ENCODE measurements around the gene SMIM45.
A peak's percentile ranks its signal among the peaks of the same experiment; 100 is the strongest.
"Not testable (repeated sequence)": the region's sequence is repeated elsewhere in the genome, so short reads cannot be mapped to it uniquely, and the experiment has no call there.

SMIM45 gene

DNA sequence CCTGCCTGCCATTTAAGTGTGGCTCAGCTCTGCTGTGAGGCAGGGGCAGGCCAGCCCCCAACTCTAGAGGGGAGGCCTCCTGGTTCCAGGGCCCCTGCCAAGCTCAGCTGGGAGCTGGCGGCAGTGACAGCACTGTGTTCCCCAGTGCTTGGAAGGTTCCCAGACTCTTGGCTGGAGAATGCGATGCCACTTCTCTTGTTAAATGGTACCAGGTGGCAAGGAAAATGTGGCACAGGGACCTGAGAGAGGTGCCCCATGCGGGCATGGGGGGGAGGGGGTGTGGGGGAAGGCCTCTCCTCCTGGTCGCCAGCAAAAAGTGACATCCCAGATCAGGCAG, 17.0 kb upstream of the SMIM45 start:
- DNase-seq: no peak

- no peak for DNase-seq
These were observed 16.4 kb upstream of the SMIM45 start for GRCh38 chr22:41935509-41935908.

DNA sequence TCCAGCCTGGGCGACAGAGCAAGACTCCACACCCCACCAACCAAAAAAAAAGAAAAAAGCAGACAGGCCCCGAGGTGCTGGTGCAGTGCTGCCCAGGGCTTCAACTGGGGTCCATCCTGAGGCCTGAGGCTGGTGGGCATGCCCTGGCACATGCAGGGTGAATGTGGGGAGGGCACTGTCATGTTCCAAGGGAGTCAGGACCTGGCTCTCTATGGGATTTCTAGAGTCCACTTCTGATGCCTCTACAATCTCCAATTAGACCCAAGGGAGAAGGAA, 15.1 kb upstream of the SMIM45 start:
- DNase-seq: no peak

DNA sequence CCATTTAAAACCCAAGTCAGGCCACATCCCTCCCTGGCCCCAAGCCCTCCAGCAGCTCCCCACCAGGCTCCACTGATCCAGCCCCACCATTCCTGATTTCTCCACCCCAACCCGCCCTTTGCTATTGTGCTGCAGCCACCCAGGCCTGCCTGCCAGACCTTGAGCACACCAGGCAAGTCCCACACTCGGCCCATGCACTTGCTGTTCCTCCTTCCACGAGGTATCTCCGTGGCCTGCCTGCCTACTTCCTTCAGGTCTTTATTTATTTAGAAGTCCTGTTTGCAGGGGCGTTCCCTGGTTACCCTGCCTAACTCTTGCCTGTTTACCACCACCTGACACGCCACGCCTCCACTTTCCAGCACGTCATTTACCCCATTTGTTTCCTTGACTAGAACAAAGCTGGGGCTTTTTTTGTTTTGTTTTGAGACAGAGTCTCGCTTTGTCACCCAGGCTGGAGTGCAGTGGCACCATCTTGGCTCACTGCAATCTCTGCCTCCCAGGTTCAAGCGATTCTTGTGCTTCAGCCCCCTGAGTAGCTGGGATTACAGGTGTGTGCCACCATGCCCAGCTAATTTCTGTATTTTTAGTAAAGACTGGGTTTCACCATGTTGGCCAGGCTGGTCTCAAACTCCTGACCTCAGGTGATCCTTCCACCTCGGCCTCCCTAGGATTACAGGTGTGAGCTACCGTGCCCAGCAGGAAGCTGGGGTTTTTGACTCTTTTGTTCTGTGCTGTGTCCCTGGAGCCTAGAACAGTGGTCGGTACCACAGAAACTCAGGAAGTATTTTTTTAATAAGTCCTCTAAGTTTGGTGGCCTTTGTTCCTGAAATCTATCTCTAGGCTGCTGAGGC, 11.7 kb upstream of the SMIM45 start:
- peak; percentile 87 for DNase-seq

- DNase-seq: peak; percentile 81
These were observed 10.9 kb upstream of the SMIM45 start for GRCh38 chr22:41940832-41941765.

GRCh38 chr22:41943661-41944209, 8.2 kb upstream of the SMIM45 start:
- no peak for DNase-seq

DNA sequence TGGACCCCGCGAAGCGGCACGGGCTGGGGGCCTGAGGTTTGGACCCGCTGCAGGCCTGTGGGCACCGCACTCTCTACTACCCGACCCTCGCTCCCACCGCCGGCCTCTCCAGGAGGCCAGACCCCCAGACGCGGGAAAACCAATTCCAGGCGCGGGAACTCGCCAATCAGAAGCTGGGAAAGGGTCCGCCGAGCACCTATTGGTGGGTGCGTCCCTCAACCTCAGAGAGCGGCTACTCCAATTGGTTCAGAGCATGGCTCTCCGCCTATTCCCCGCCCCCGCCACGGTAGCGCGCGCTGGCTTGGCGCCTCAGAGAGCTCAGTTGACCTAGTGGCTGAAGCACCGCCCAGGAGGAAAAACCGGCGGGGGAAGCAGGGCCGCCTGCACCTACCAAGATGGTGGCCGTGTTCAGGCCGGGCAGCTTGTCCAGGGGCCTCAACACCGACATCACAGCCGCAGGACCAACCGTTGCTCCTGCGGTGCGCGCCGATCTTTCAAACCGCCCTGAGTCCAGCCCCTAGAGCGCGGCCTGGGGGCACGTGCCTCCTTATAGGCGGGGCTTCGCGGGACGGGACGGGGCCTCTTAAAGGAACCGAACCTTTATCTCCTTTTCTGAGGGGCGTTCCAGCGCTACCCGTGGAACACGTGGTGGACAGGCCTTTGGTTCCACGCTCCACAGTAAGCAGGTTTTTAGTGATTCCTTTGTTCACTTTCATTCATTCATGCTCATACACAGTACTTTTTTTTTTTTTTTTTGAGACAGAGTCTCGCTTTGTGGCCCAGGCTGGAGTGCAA, 5.1 kb upstream of the SMIM45 start, which contains the start of gene CENPM:
Gene CENPM, minus strand, starts transcription at position 524 of the 795 bp plus-strand sequence. Its CDS starts 76 bp downstream, at position 448.
- DNase-seq: peak; percentile 84

GRCh38 chr22:41947424-41948080, 4.4 kb upstream of the SMIM45 start:
- no peak for DNase-seq

DNA sequence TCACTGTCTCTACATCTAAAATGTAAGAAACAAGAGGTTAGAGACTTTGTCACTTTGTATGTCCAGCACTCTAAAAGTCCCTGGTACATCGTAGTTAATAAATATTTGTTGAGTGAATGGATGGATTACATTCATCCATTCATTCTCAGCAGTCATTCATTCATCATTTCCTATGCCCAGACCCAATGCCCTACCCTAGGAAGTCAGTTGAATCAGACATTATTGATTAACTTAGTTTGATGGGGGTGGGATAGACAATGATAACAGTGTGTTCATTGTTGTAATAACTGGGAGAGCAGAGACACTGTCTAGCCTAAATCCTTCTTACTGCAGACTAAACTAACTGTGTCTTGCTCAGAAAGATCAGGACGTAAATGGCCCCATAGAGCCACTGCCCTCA, 3.8 kb upstream of the SMIM45 start:
- DNase-seq: no peak

- not testable (repeated sequence) for DNase-seq
These were observed 3.0 kb upstream of the SMIM45 start for GRCh38 chr22:41948928-41949296.

GRCh38 chr22:41949297-41949965, 2.5 kb upstream of the SMIM45 start:
- DNase-seq: no peak

GRCh38 chr22:41952713-41953112, 763 bp downstream of the SMIM45 start:
- no peak for DNase-seq

GRCh38 chr22:41957941-41958556, 6.1 kb downstream of the SMIM45 start:
- DNase-seq: no peak

GRCh38 chr22:41963453-41964111, 11.6 kb downstream of the SMIM45 start:
- no peak for DNase-seq

GRCh38 chr22:41964112-41964491, 12.2 kb downstream of the SMIM45 start:
- no peak for DNase-seq

GRCh38 chr22:41966225-41966606, 14.3 kb downstream of the SMIM45 start:
- no peak for DNase-seq

DNA sequence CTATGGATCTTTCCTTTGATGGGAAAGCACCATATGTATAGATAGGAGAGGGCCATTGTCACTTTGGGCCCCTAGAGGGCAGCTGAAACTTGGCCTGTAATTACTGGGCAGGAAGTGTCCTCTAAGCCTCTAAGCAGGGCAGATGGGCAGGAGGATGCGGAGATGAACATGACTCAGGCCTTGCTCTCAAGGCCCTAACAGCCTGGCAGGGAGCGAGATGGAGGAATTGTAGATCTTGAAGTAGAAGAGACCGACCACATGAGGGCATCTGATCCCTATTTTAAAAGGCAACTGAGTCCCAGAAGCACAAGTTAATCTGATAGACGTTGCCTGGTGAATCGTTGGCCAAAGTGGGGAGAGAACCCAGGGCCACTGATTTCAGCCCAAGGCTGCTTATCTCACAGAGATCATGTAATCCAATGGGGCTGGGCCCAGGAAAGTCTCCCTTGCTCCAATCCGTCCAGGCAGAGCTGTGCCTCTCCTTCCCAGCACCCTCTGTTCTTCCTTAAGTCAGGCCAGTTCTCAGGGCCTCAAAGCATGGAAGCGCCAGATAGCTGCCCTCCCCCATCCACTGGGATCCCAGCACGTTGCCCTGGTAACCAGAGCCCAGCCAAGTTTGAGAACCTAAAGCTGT, 14.8 kb downstream of the SMIM45 start:
- no peak for DNase-seq

DNA sequence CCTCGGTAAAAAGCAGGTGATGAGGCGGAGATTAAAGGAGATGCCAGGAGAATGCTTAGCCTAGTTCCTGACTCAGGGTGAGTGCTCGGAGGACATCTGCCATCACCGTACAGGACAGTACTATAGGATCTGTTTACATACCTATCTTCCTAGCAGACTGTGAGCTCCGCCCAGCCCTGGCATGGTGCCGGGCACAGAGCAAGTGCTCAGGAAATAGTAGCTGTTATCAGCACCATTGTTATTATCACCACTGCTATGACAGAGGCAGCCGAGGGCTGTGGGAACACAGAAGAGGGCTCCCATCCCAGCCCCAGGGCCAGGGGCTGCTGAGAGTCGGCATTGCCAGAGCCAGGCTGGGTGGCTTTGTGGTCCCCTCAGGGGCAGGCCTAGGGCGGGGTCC, 16.7 kb downstream of the SMIM45 start:
- DNase-seq: no peak

GRCh38 chr22:41969110-41969646, 17.2 kb downstream of the SMIM45 start, which contains the start of gene SEPTIN3:
TSS of gene SEPTIN3 (plus strand) at chr22:41969443. CDS start at chr22:41971493, 2,050 bp downstream.
- DNase-seq: no peak

DNA sequence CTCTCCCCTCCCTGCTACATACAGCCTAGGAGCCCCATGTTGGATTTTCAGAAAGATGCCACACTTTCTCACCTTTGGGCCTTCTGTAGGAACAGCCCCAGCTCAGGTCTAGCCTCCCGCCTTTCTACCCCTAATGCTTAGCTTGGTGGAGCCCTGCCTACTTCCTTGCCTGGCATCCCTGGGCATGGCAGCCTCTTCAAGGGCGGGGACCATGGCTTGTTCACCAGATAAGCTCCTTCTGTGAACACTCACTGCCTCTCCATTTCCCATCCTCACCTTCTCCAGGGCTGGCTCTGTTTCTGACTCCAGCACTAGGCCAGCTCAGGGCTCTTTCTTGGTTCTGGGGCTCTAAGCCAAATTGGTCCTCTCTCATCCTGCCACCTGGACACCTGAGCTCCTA, 18.7 kb downstream of the SMIM45 start:
- DNase-seq: no peak

All from activated effector memory CD4-positive, alpha-beta T cell treated with Interleukin-2 at 50 U/mL for 16 hours (primary cell).